IMR-90 (cell line): ENCODE data around the gene ELOB. TPM values are rescaled to one million over a fixed set of nuclear protein-coding genes. Genes with fewer than 3 reads are reported as not detected.

Source experiments
- ATAC-seq: fragments of 200-7000 bp; cut with Tn5 transposase; 2 replicates; pipeline ENCODE4 v1.9.1; 2020; ENCODE audit warnings: low read depth, mild to moderate bottlenecking, moderate library complexity
- BruUV-seq: library from RNA; stranded (reverse); fragments of 400-500 nt; replicated peaks from 2 replicates; lab custom pipeline; 2021; lab: Mats Ljungman, UMichigan
- CTCF ChIA-PET: fragments of 300-600 bp; formaldehyde crosslinking; extraction: SDS; loops from one replicate; lab custom pipeline; 2021; ENCODE audit warnings: antibody characterized with exemption; lab: Yijun Ruan, JAX
- POLR2A ChIA-PET: fragments of 300-600 bp; sonication (Branson Sonifier 250); formaldehyde crosslinking; loops from one replicate; lab custom pipeline; 2022; ENCODE audit warnings: antibody characterized with exemption; ENCODE audit not compliant: unreplicated experiment; lab: Charles Lee
- DNase-seq: peaks from one replicate; pipeline ENCODE4 v3.0.0; 2013
- H2AFZ ChIP-seq: replicated peaks from 2 replicates; pipeline ENCODE3; 2013; ENCODE audit warnings: low read length, mild to moderate bottlenecking; ENCODE audit not compliant: poor library complexity
- H2AK5ac ChIP-seq: 2 replicates; pipeline ENCODE4 v1.6.1; 2013; ENCODE audit warnings: low read depth, low read length, inconsistent platforms
- H2AK9ac ChIP-seq: replicated peaks from 2 replicates; pipeline ENCODE3; 2013; ENCODE audit warnings: mild to moderate bottlenecking, low read depth, low read length, moderate library complexity; ENCODE audit not compliant: poor library complexity
- H2BK120ac ChIP-seq: 2 replicates; pipeline ENCODE4 v1.6.1; 2013; ENCODE audit warnings: low read depth, low read length, inconsistent platforms
- H2BK15ac ChIP-seq: 3 replicates; pipeline ENCODE4 v1.6.1; 2013; ENCODE audit warnings: low read depth, low read length, inconsistent platforms
- H2BK20ac ChIP-seq: 2 replicates; pipeline ENCODE4 v1.6.1; 2013; ENCODE audit warnings: low read depth, mild to moderate bottlenecking, inconsistent platforms, low read length, moderate library complexity
- H2BK5ac ChIP-seq: 2 replicates; pipeline ENCODE4 v1.6.1; 2013; ENCODE audit warnings: mild to moderate bottlenecking, low read depth, low read length, inconsistent platforms; ENCODE audit not compliant: poor library complexity, severe bottlenecking
- H3K14ac ChIP-seq: replicated peaks from 2 replicates; pipeline ENCODE4 v1.6.1; 2013; ENCODE audit warnings: low read depth, low read length, inconsistent platforms
- H3K18ac ChIP-seq: 2 replicates; pipeline ENCODE4 v1.6.1; 2013; ENCODE audit warnings: low read depth, low read length, control low read depth
- H3K23ac ChIP-seq: 2 replicates; pipeline ENCODE4 v1.6.1; 2013; ENCODE audit warnings: low read depth, low read length, inconsistent platforms
- H3K27ac ChIP-seq: 2 replicates; pipeline ENCODE4 v1.5.1; 2013; ENCODE audit warnings: mild to moderate bottlenecking, control low read depth, low read length; ENCODE audit not compliant: insufficient read depth
- H3K27me3 ChIP-seq: 2 replicates; pipeline ENCODE4 v1.6.1; 2013; ENCODE audit warnings: low read length; ENCODE audit not compliant: control insufficient read depth, insufficient read depth
- H3K36me3 ChIP-seq: 2 replicates; pipeline ENCODE4 v1.6.1; 2013; ENCODE audit warnings: low read length, mixed read lengths; ENCODE audit not compliant: control insufficient read depth, insufficient read depth
- H3K4ac ChIP-seq: 2 replicates; pipeline ENCODE4 v1.6.1; 2013; ENCODE audit warnings: low read depth, low read length, inconsistent platforms
- H3K4me1 ChIP-seq: 2 replicates; pipeline ENCODE4 v1.6.1; 2013; ENCODE audit warnings: low read length, mixed read lengths; ENCODE audit not compliant: control insufficient read depth, insufficient read depth
- H3K4me2 ChIP-seq: 2 replicates; pipeline ENCODE4 v1.6.1; 2013; ENCODE audit warnings: low read depth, mild to moderate bottlenecking, control low read depth, low read length, moderate library complexity
- H3K4me3 ChIP-seq: 2 replicates; pipeline ENCODE4 v1.5.1; 2013; ENCODE audit warnings: low read depth, mild to moderate bottlenecking, control low read depth, low read length, moderate library complexity; ENCODE audit not compliant: insufficient read depth
- H3K56ac ChIP-seq: 2 replicates; pipeline ENCODE4 v1.6.1; 2013; ENCODE audit warnings: low read length, inconsistent platforms; ENCODE audit not compliant: insufficient read depth; ENCODE audit errors: extremely low read depth
- H3K79me1 ChIP-seq, 2 experiments: 2 replicates each; pipeline ENCODE4 v1.6.1; 2013; ENCODE audit warnings: low read length in 2 of 2, inconsistent platforms in 1 of 2, low read depth in 1 of 2
- H3K9ac ChIP-seq: 2 replicates; pipeline ENCODE4 v1.6.1; 2013; ENCODE audit warnings: low read depth, low read length, control low read depth
- H3K9me1 ChIP-seq: 2 replicates; pipeline ENCODE4 v1.6.1; 2013; ENCODE audit warnings: low read length, inconsistent platforms; ENCODE audit not compliant: insufficient read depth
- H3K9me3 ChIP-seq: 2 replicates; pipeline ENCODE4 v1.6.1; 2013; ENCODE audit warnings: low read length; ENCODE audit not compliant: control insufficient read depth, insufficient read depth
- H4K20me1 ChIP-seq: 2 replicates; pipeline ENCODE4 v1.6.1; 2013; ENCODE audit warnings: low read length, inconsistent platforms; ENCODE audit not compliant: insufficient read depth
- H4K5ac ChIP-seq: 2 replicates; pipeline ENCODE4 v1.6.1; 2013; ENCODE audit warnings: mild to moderate bottlenecking, low read depth, low read length, control low read depth
- H4K8ac ChIP-seq, 2 experiments: 2 replicates each; pipeline ENCODE4 v1.6.1; 2013; ENCODE audit warnings: low read depth in 2 of 2, low read length in 2 of 2, control low read depth in 1 of 2, inconsistent platforms in 1 of 2
- H4K91ac ChIP-seq: 2 replicates; pipeline ENCODE4 v1.6.1; 2013; ENCODE audit warnings: low read depth, low read length, inconsistent platforms; ENCODE audit not compliant: insufficient read depth
- BHLHE40 ChIP-seq: fragments of 150-350 bp; IDR thresholded peaks from 2 replicates; pipeline ENCODE4 v1.6.1; 2016; ENCODE audit warnings: mild to moderate bottlenecking, low read depth, low read length
- CHD1 ChIP-seq: IDR thresholded peaks from 2 replicates; pipeline ENCODE4 v1.6.1; 2012; ENCODE audit warnings: low read depth, low read length, improper control_type of control experiment
- ELK1 ChIP-seq: fragments of 150-350 bp; IDR thresholded peaks from 2 replicates; pipeline ENCODE4 v1.6.1; 2016; ENCODE audit warnings: low read depth, mild to moderate bottlenecking, low read length, moderate library complexity, borderline replicate concordance
- FOS ChIP-seq: fragments of 150-350 bp; IDR thresholded peaks from 2 replicates; pipeline ENCODE4 v1.6.1; 2016; ENCODE audit warnings: low read depth, low read length
- MAZ ChIP-seq: IDR thresholded peaks from 2 replicates; pipeline ENCODE4 v1.6.1; 2012; ENCODE audit warnings: low read depth, mild to moderate bottlenecking, low read length, improper control_type of control experiment, moderate library complexity, borderline replicate concordance
- MXI1 ChIP-seq: IDR thresholded peaks from 2 replicates; pipeline ENCODE4 v1.6.1; 2012; ENCODE audit warnings: low read depth, mild to moderate bottlenecking, low read length, moderate library complexity, borderline replicate concordance
- NFE2L2 ChIP-seq: fragments of 150-350 bp; IDR thresholded peaks from 2 replicates; pipeline ENCODE4 v1.6.1; 2016; ENCODE audit warnings: low read depth, mild to moderate bottlenecking, low read length
- POLR2A ChIP-seq: IDR thresholded peaks from 2 replicates; pipeline ENCODE4 v1.6.1; 2012; ENCODE audit warnings: mild to moderate bottlenecking, low read depth, low read length
- WGBS, 2 experiments: methylation state at CpG; one replicate each; pipeline versions ENCODE4 v1.1.5 to v1.1.7; 2013; ENCODE audit warnings: missing lambda C conversion rate in 2 of 2; ENCODE audit not compliant: insufficient read length in 1 of 2; ENCODE audit errors: extremely low coverage in 2 of 2; 5-methylcytosine and 5-hydroxymethylcytosine counted together
- dilution Hi-C: fragments of 300-500 bp; cut with HindIII; formaldehyde crosslinking; loops from one replicate; pipeline ENCODE4 v1.14.3; 2018; ENCODE audit warnings: low sequenced_read_pairs; ENCODE audit not compliant: unreplicated experiment
- in situ Hi-C: fragments of 300-500 bp; cut with MboI; formaldehyde crosslinking; loops from 3 replicates; pipeline ENCODE4 v1.14.3; 2019; ENCODE audit warnings: low sequenced_read_pairs, inconsistent platforms, mixed read lengths
- intact Hi-C: fragments of 100-400 bp; cut with micrococcal nuclease; formaldehyde crosslinking; loops from 2 replicates; pipeline ENCODE4 v1.10.0; 2022
- polyA plus RNA-seq, 3 experiments: library from polyadenylated mRNA; depleted of rRNA; stranded (reverse); fragments of >200 nt; gene quantifications; 2 replicates each; pipeline ENCODE4 v1.2.3, GENCODE V29; 2012; ENCODE audit warnings: low replicate concordance in 1 of 3
- total RNA-seq: library from RNA; depleted of rRNA; stranded (reverse); fragments of >200 nt; gene quantifications from 2 replicates; pipeline ENCODE4 v1.2.3, GENCODE V29; 2012
- TF ChIP-seq, protein P1 (sequence below): fragments of 150-350 bp; IDR thresholded peaks from 2 replicates; pipeline ENCODE4 v1.6.1; 2017; ENCODE audit warnings: mild to moderate bottlenecking, antibody characterized with exemption, low read length, low read depth

The ELOB gene
- total and polyA plus RNA-seq, 2 of the 4 experiments (the other 2 are of a cell fraction): 442 to 5,859 TPM

GRCh38 chr16:2744711-2745110, 32.4 kb downstream of the ELOB start:
- Histone ChIP-seq H3K27ac (no peak overlapping the region), H2AK5ac (no peak overlapping the region), H2BK15ac (no peak overlapping the region), H2AK9ac (no peak overlapping the region), H3K14ac (no peak overlapping the region), H3K27me3 (no peaks in the 10 kb centered on the region; the same call in 1 of the 2 replicates), H4K8ac (no peak overlapping the region), H2AFZ (no peak overlapping the region), H3K4me2 (no peak overlapping the region), H3K9me3 (no peaks in the 10 kb centered on the region), H3K36me3 (no peaks in the 10 kb centered on the region), H4K5ac (no peak overlapping the region), H3K4ac (no peak overlapping the region), H3K23ac (no peak overlapping the region), H2BK5ac (no peak overlapping the region), H3K18ac (no peak overlapping the region), H2BK120ac (no peak overlapping the region), H4K91ac (no peak overlapping the region), H3K9ac (no peak overlapping the region), H3K9me1 (no peaks in the 10 kb centered on the region), H3K4me3 (no peak overlapping the region), H4K20me1 (no peaks in the 10 kb centered on the region), H2BK20ac (no peak overlapping the region), H3K4me1 (no peaks in the 10 kb centered on the region), H3K79me1 (no peaks in the 10 kb centered on the region), H3K56ac (no peak overlapping the region)
- ChIA-PET POLR2A (no interaction called here), CTCF (no interaction called here)
- no peak for TF ChIP-seq BHLHE40
- TF ChIP-seq MAZ: no peak
- TF ChIP-seq CHD1: no peak
- TF ChIP-seq MXI1: no peak
- no peak for TF ChIP-seq POLR2A
- TF ChIP-seq FOS: no peak
- TF ChIP-seq ELK1: no peak
- TF ChIP-seq NFE2L2: no peak
- TF ChIP-seq, protein P1, sequence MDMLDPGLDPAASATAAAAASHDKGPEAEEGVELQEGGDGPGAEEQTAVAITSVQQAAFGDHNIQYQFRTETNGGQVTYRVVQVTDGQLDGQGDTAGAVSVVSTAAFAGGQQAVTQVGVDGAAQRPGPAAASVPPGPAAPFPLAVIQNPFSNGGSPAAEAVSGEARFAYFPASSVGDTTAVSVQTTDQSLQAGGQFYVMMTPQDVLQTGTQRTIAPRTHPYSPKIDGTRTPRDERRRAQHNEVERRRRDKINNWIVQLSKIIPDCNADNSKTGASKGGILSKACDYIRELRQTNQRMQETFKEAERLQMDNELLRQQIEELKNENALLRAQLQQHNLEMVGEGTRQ: no peak
- intact Hi-C loops: no loop called here
- in situ Hi-C loops: no loop called here
- DNase-seq (no peak), ATAC-seq (no peak)
- BruUV-seq: no TSS peak
- WGBS, 2 experiments: 96% methylated on average over 4 of the region's 6 CpGs; no CpG with 5 or more reads in 1 of the 2 experiments
- dilution Hi-C loops: no loop called here
